Activated CD8-positive, alpha-beta memory T cell treated with anti-CD3 and anti-CD28 coated beads for 1 hour (primary cell): ENCODE data around the gene AMBRA1.

Source experiments
- DNase-seq, 2 donors: peaks; one replicate each; pipeline ENCODE4 v3.0.0-alpha.2; 2020; ENCODE audit warnings: low read depth in 1 of 2; ENCODE audit errors: extremely low read depth in 1 of 2

The AMBRA1 gene

GRCh38 chr11:46413760-46414465 lies 179.9 kb downstream of the AMBRA1 start:
- no peak for DNase-seq

GRCh38 chr11:46410021-46410420 lies 183.8 kb downstream of the AMBRA1 start:
- no peak for DNase-seq

- DNase-seq: no peak
Measured at GRCh38 chr11:46408407-46408986, 185.3 kb downstream of the AMBRA1 start.

- DNase-seq: no peak
Measured at GRCh38 chr11:46407635-46408034, 186.2 kb downstream of the AMBRA1 start.

GRCh38 chr11:46404476-46405017 lies 189.3 kb downstream of the AMBRA1 start:
- DNase-seq: no peak

GRCh38 chr11:46402957-46403902 lies 190.6 kb downstream of the AMBRA1 start:
- DNase-seq: no peak

- no peak for DNase-seq
Measured at GRCh38 chr11:46397526-46397925, 196.3 kb downstream of the AMBRA1 start.

- no peak for DNase-seq
Measured at GRCh38 chr11:46393759-46394158, 200.1 kb downstream of the AMBRA1 start.

GRCh38 chr11:46393231-46393616 lies 200.6 kb downstream of the AMBRA1 start:
- no peak for DNase-seq

- peak in 1 of 2 donors; percentile 66 for DNase-seq
Measured at GRCh38 chr11:46392421-46393230, 201.2 kb downstream of the AMBRA1 start.

- DNase-seq: no peak
Measured at GRCh38 chr11:46391578-46392420, 202.0 kb downstream of the AMBRA1 start, which contains the start of gene CHRM4. Gene CHRM4, minus strand, starts transcription at chr11:46391776. Its CDS starts 5,219 bp downstream, at chr11:46386557.

- DNase-seq: no peak
Measured at GRCh38 chr11:46391186-46391577, 202.6 kb downstream of the AMBRA1 start.

- DNase-seq: no peak
Measured at GRCh38 chr11:46390331-46391171, 203.3 kb downstream of the AMBRA1 start.

GRCh38 chr11:46389450-46390330 lies 204.1 kb downstream of the AMBRA1 start:
- no peak for DNase-seq

- DNase-seq: no peak
Measured at GRCh38 chr11:46388619-46389449, 205.0 kb downstream of the AMBRA1 start.

- DNase-seq: no peak
Measured at GRCh38 chr11:46387919-46388618, 205.8 kb downstream of the AMBRA1 start.
